ENCODE data around the gene YKT6. TPM values are rescaled to one million over a fixed set of nuclear protein-coding genes. Genes with fewer than 3 reads are reported as not detected.

Gene YKT6
- polyA plus RNA-seq, 1 donor (not counting 4 experiments of a cell fraction or from before 2014, with no cell fraction given) = 148 TPM

DNA sequence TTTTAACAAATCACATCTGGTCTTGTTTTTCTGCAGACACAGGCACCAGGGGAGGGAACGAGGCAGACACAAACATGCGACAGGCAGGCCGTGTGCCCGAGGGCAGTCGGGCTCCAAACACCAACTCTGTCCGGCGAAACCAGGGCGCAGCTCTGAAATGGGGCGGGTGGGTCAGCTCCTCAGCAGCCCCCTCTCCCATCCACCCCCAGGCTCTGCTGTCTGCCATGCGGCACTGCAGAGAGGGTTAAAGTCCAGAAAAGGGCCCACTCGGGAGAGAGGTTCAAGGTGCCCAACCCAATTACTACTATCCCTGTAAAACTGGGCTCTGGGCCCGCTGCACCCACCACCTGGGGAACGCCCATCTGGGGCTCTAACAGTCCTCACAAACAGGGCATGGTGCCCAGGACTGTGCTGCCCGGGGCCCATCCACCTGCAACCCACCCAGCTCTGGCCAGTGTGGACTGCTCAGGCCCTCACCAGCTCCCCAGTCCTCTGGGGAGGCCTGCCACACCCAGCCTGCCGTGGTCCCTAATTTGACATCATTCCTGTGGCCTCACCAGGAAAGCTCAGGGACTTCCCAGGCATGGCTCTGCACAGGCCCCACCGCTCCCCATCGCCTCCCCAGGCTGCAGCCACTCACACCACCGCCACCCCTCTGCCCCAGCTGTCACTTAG lies 18.7 kb downstream of the YKT6 start:
- no peaks in the 10 kb centered on the region for H3K27me3 ChIP-seq (ENCODE audit: control insufficient read depth, extremely low read depth, insufficient read depth, low read length)
- FAIRE-seq (no peak), DNase-seq (ENCODE audit: low read depth, low spot score) (no peak)
- H4K20me1 ChIP-seq (ENCODE audit: control insufficient read depth, extremely low read depth, insufficient read depth, low read length) = no peaks in the 10 kb centered on the region
- TF ChIP-seq EZH2 (IDR thresholded peaks at IDR 0.05; ENCODE audit: low read length) = no peak
- TF ChIP-seq, protein P1, sequence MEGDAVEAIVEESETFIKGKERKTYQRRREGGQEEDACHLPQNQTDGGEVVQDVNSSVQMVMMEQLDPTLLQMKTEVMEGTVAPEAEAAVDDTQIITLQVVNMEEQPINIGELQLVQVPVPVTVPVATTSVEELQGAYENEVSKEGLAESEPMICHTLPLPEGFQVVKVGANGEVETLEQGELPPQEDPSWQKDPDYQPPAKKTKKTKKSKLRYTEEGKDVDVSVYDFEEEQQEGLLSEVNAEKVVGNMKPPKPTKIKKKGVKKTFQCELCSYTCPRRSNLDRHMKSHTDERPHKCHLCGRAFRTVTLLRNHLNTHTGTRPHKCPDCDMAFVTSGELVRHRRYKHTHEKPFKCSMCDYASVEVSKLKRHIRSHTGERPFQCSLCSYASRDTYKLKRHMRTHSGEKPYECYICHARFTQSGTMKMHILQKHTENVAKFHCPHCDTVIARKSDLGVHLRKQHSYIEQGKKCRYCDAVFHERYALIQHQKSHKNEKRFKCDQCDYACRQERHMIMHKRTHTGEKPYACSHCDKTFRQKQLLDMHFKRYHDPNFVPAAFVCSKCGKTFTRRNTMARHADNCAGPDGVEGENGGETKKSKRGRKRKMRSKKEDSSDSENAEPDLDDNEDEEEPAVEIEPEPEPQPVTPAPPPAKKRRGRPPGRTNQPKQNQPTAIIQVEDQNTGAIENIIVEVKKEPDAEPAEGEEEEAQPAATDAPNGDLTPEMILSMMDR (optimal IDR thresholded peaks at IDR 0.05 in 1 of 3, IDR thresholded peaks at IDR 0.05 in 1 of 3, conservative IDR thresholded peaks at IDR 0.05 in 1 of 3; ENCODE audit: extremely low read depth in 1 of 3, insufficient read depth in 2 of 3, low read length in 3 of 3) = no peak
- dilution Hi-C loops (cut with MboI; ENCODE audit: extremely low pct_ligation_motif_present, low sequenced_read_pairs) = no loop called here
- no peaks in the 10 kb centered on the region for H3K9me1 ChIP-seq (ENCODE audit: control insufficient read depth, extremely low read depth, insufficient read depth, low read length)
- peaks cover 4% of the 10 kb centered on the region for H3K4me1 ChIP-seq (ENCODE audit: control insufficient read depth, extremely low read depth, insufficient read depth, low read length)
- H2AFZ ChIP-seq (ENCODE audit: control insufficient read depth, low read length) = no peak overlapping the region
- H3K36me3 ChIP-seq (ENCODE audit: control insufficient read depth in 2 of 2, extremely low read depth in 1 of 2, insufficient read depth in 2 of 2, low read length in 2 of 2) = peaks cover 0 to under 1% of the 10 kb centered on the region in 2 experiments
- H3K9me3 ChIP-seq (ENCODE audit: control insufficient read depth, low read depth, low read length) = no peaks in the 10 kb centered on the region
- no peak overlapping the region for H3K4me3 ChIP-seq (ENCODE audit: control insufficient read depth in 2 of 3, extremely low read depth in 1 of 3, insufficient read depth in 2 of 3, low read depth in 1 of 3, low read length in 3 of 3)
- no peaks in the 10 kb centered on the region for H3K79me2 ChIP-seq (ENCODE audit: control insufficient read depth, insufficient read depth, low read length)
- no peak overlapping the region for H3K27ac ChIP-seq (ENCODE audit: control insufficient read depth, insufficient read depth, low read length)
- no peak overlapping the region for H3K4me2 ChIP-seq (ENCODE audit: control insufficient read depth, extremely low read depth, insufficient read depth, low read depth, low read length)
- H3K9ac ChIP-seq (ENCODE audit: control insufficient read depth, extremely low read depth, insufficient read depth, low read length) = no peak overlapping the region

DNA sequence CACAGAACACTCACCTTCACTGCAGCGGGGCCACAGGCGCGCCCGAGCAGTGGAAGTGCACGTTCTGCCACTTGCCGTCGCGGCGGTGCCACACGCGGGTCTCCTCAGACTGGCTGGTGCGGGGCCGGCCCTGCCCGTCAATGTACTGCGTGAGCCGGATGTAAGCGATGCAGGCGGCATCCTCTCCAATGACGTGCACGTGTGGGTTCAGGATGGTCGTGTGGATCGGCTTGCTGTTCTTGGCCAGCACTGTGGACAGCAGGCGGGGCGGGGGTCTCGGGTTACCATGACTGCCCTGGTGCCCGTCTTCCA lies 19.2 kb downstream of the YKT6 start:
- H2AFZ ChIP-seq (ENCODE audit: control insufficient read depth, low read length) = no peak overlapping the region
- no peak overlapping the region for H3K27ac ChIP-seq (ENCODE audit: control insufficient read depth, insufficient read depth, low read length)
- no peaks in the 10 kb centered on the region for H3K36me3 ChIP-seq (ENCODE audit: control insufficient read depth in 2 of 2, extremely low read depth in 1 of 2, insufficient read depth in 2 of 2, low read length in 2 of 2)
- H4K20me1 ChIP-seq (ENCODE audit: control insufficient read depth, extremely low read depth, insufficient read depth, low read length) = no peaks in the 10 kb centered on the region
- DNase-seq (ENCODE audit: low read depth, low spot score) = no peak
- H3K27me3 ChIP-seq (ENCODE audit: control insufficient read depth, extremely low read depth, insufficient read depth, low read length) = no peaks in the 10 kb centered on the region
- dilution Hi-C loops (cut with MboI; ENCODE audit: extremely low pct_ligation_motif_present, low sequenced_read_pairs) = no loop called here
- H3K9ac ChIP-seq (ENCODE audit: control insufficient read depth, extremely low read depth, insufficient read depth, low read length) = no peak overlapping the region
- H3K4me3 ChIP-seq (ENCODE audit: control insufficient read depth in 2 of 3, extremely low read depth in 1 of 3, insufficient read depth in 2 of 3, low read depth in 1 of 3, low read length in 3 of 3) = no peak overlapping the region
- no peak for FAIRE-seq
- H3K4me2 ChIP-seq (ENCODE audit: control insufficient read depth, extremely low read depth, insufficient read depth, low read depth, low read length) = no peak overlapping the region
- H3K79me2 ChIP-seq (ENCODE audit: control insufficient read depth, insufficient read depth, low read length) = no peaks in the 10 kb centered on the region
- H3K4me1 ChIP-seq (ENCODE audit: control insufficient read depth, extremely low read depth, insufficient read depth, low read length) = peaks cover 9% of the 10 kb centered on the region
- H3K9me1 ChIP-seq (ENCODE audit: control insufficient read depth, extremely low read depth, insufficient read depth, low read length) = no peaks in the 10 kb centered on the region
- H3K9me3 ChIP-seq (ENCODE audit: control insufficient read depth, low read depth, low read length) = no peaks in the 10 kb centered on the region
- TF ChIP-seq EZH2 (IDR thresholded peaks at IDR 0.05; ENCODE audit: low read length) = no peak
- TF ChIP-seq, protein P1 (optimal IDR thresholded peaks at IDR 0.05 in 1 of 3, IDR thresholded peaks at IDR 0.05 in 1 of 3, conservative IDR thresholded peaks at IDR 0.05 in 1 of 3; ENCODE audit: extremely low read depth in 1 of 3, insufficient read depth in 2 of 3, low read length in 3 of 3) = no peak

All from keratinocyte (primary cell).